Measurements from ENCODE around the gene TFAP2A. TPM values are rescaled to one million over a fixed set of nuclear protein-coding genes. Genes with fewer than 3 reads are reported as not detected.
A peak's percentile ranks its signal among the peaks of the same experiment; 100 is the strongest.

The TFAP2A gene
- total RNA-seq, 2 experiments from 2014 or later, result 0.30 TPM; not detected in 1

- Mint-ChIP-seq H3K4me1 (ENCODE audit: low read depth) (peaks cover 7% of the 10 kb centered on the region), H3K9me3 (peaks cover 5% of the 10 kb centered on the region), H3K27ac (no peak overlapping the region), H3K36me3 (ENCODE audit: low read depth) (peaks cover 5% of the 10 kb centered on the region), H3K27me3 (ENCODE audit: low read depth) (peaks cover 64% of the 10 kb centered on the region), H3K4me3 (peak overlapping the region; percentile 64)
- DNase-seq, result no peak
- intact Hi-C loops (cut with micrococcal nuclease), result loop anchor here (5.0 kb wide), 1 partner anchor 1135 kb away; the partner anchor contains the start of gene TMEM170B
- CTCF ChIA-PET, result interaction anchor here (0.8 to 1.5 kb wide), 2 partner anchors 21 to 27 kb away, joined by 3 to 5 read pairs; no protein-coding TSS in a partner anchor
Observed at GRCh38 chr6:10402648-10403311, 12.1 kb downstream of the TFAP2A start.

- DNase-seq, result no peak
- intact Hi-C loops (cut with micrococcal nuclease), result loop anchor here (5.0 kb wide), 1 partner anchor 1136 kb away; the partner anchor contains the start of gene TMEM170B
- H3K27ac Mint-ChIP-seq, result no peak overlapping the region
- no peak overlapping the region for H3K4me3 Mint-ChIP-seq
- peaks cover 2% of the 10 kb centered on the region for H3K9me3 Mint-ChIP-seq
- H3K4me1 Mint-ChIP-seq (ENCODE audit: low read depth), result peaks cover 7% of the 10 kb centered on the region
- CTCF ChIA-PET, result interaction anchor here (0.8 to 1.5 kb wide), 2 partner anchors 20 to 28 kb away, joined by 3 to 5 read pairs; no protein-coding TSS in a partner anchor
- H3K27me3 Mint-ChIP-seq (ENCODE audit: low read depth), result peaks cover 61% of the 10 kb centered on the region
- peaks cover 5% of the 10 kb centered on the region for H3K36me3 Mint-ChIP-seq (ENCODE audit: low read depth)
Observed at GRCh38 chr6:10401632-10402223, 13.1 kb downstream of the TFAP2A start.

GRCh38 chr6:10401004-10401536 is 13.8 kb downstream of the TFAP2A start:
- Mint-ChIP-seq H3K4me3 (no peak overlapping the region), H3K27me3 (ENCODE audit: low read depth) (peaks cover 59% of the 10 kb centered on the region), H3K9me3 (no peaks in the 10 kb centered on the region), H3K4me1 (ENCODE audit: low read depth) (peaks cover 7% of the 10 kb centered on the region), H3K36me3 (ENCODE audit: low read depth) (peaks cover 5% of the 10 kb centered on the region), H3K27ac (no peak overlapping the region)
- CTCF ChIA-PET, result interaction anchor here (1.5 kb wide), 1 partner anchor 29 kb away, joined by 5 read pairs; no protein-coding TSS in a partner anchor
- no peak for DNase-seq
- intact Hi-C loops (cut with micrococcal nuclease), result loop anchor here (5.0 kb wide), 1 partner anchor 1136 kb away; the partner anchor contains the start of gene TMEM170B

- Mint-ChIP-seq H3K9me3 (no peaks in the 10 kb centered on the region), H3K27me3 (ENCODE audit: low read depth) (peaks cover 59% of the 10 kb centered on the region), H3K4me3 (no peak overlapping the region), H3K4me1 (ENCODE audit: low read depth) (peaks cover 7% of the 10 kb centered on the region), H3K36me3 (ENCODE audit: low read depth) (peaks cover 5% of the 10 kb centered on the region), H3K27ac (no peak overlapping the region)
- intact Hi-C loops (cut with micrococcal nuclease), result loop anchor here (5.0 kb wide), 1 partner anchor 1137 kb away; the partner anchor contains the start of gene TMEM170B
- CTCF ChIA-PET, result interaction anchor here (2.1 kb wide), 1 partner anchor 14 kb away, joined by 4 read pairs; no protein-coding TSS in a partner anchor
- no peak for DNase-seq
Observed at GRCh38 chr6:10400330-10400729, 14.5 kb downstream of the TFAP2A start.

GRCh38 chr6:10399451-10399850 is 15.4 kb downstream of the TFAP2A start:
- Mint-ChIP-seq H3K4me3 (no peak overlapping the region), H3K27ac (no peak overlapping the region), H3K9me3 (no peaks in the 10 kb centered on the region), H3K4me1 (ENCODE audit: low read depth) (peaks cover 6% of the 10 kb centered on the region), H3K27me3 (ENCODE audit: low read depth) (peaks cover 62% of the 10 kb centered on the region), H3K36me3 (ENCODE audit: low read depth) (peaks cover 6% of the 10 kb centered on the region)
- CTCF ChIA-PET, result interaction anchor here (2.1 kb wide), 1 partner anchor 15 kb away, joined by 4 read pairs; no protein-coding TSS in a partner anchor
- DNase-seq, result no peak
- intact Hi-C loops (cut with micrococcal nuclease), result no loop called here

GRCh38 chr6:10398446-10399218 is 16.2 kb downstream of the TFAP2A start:
- Mint-ChIP-seq H3K9me3 (peaks cover 1% of the 10 kb centered on the region), H3K4me3 (no peak overlapping the region), H3K27me3 (ENCODE audit: low read depth) (peaks cover 67% of the 10 kb centered on the region), H3K27ac (no peak overlapping the region), H3K4me1 (ENCODE audit: low read depth) (peaks cover 5% of the 10 kb centered on the region), H3K36me3 (ENCODE audit: low read depth) (peaks cover 6% of the 10 kb centered on the region)
- CTCF ChIA-PET, result interaction anchor here (2.1 kb wide), 1 partner anchor 16 kb away, joined by 4 read pairs; no protein-coding TSS in a partner anchor
- intact Hi-C loops (cut with micrococcal nuclease), result no loop called here
- DNase-seq, result no peak

GRCh38 chr6:10397756-10398445 is 17.0 kb downstream of the TFAP2A start:
- peaks cover 1% of the 10 kb centered on the region for H3K9me3 Mint-ChIP-seq
- CTCF ChIA-PET, result no interaction called here
- H3K27me3 Mint-ChIP-seq (ENCODE audit: low read depth), result peaks cover 71% of the 10 kb centered on the region
- intact Hi-C loops (cut with micrococcal nuclease), result no loop called here
- no peaks in the 10 kb centered on the region for H3K4me1 Mint-ChIP-seq (ENCODE audit: low read depth)
- no peak overlapping the region for H3K27ac Mint-ChIP-seq
- peaks cover 6% of the 10 kb centered on the region for H3K36me3 Mint-ChIP-seq (ENCODE audit: low read depth)
- no peak overlapping the region for H3K4me3 Mint-ChIP-seq
- DNase-seq, result no peak

GRCh38 chr6:10396785-10397184 is 18.1 kb downstream of the TFAP2A start:
- no peak for DNase-seq
- intact Hi-C loops (cut with micrococcal nuclease), result no loop called here
- Mint-ChIP-seq H3K9me3 (peaks cover 3% of the 10 kb centered on the region), H3K4me1 (ENCODE audit: low read depth) (no peaks in the 10 kb centered on the region), H3K27ac (no peak overlapping the region), H3K4me3 (no peak overlapping the region), H3K36me3 (ENCODE audit: low read depth) (peaks cover 6% of the 10 kb centered on the region), H3K27me3 (ENCODE audit: low read depth) (peaks cover 75% of the 10 kb centered on the region)
- CTCF ChIA-PET, result interaction anchor here (0.6 kb wide), 1 partner anchor 1125 kb away, joined by 5 read pairs; no protein-coding TSS in a partner anchor

GRCh38 chr6:10395704-10396546 is 18.9 kb downstream of the TFAP2A start:
- H3K27ac Mint-ChIP-seq, result no peak overlapping the region
- peaks cover 7% of the 10 kb centered on the region for H3K36me3 Mint-ChIP-seq (ENCODE audit: low read depth)
- peaks cover 78% of the 10 kb centered on the region for H3K27me3 Mint-ChIP-seq (ENCODE audit: low read depth)
- intact Hi-C loops (cut with micrococcal nuclease), result no loop called here
- no peak for DNase-seq
- H3K4me3 Mint-ChIP-seq, result no peak overlapping the region
- CTCF ChIA-PET, result no interaction called here
- no peaks in the 10 kb centered on the region for H3K4me1 Mint-ChIP-seq (ENCODE audit: low read depth)
- peaks cover 3% of the 10 kb centered on the region for H3K9me3 Mint-ChIP-seq

GRCh38 chr6:10395171-10395703 is 19.6 kb downstream of the TFAP2A start:
- H3K9me3 Mint-ChIP-seq, result peaks cover 5% of the 10 kb centered on the region
- CTCF ChIA-PET, result no interaction called here
- no peaks in the 10 kb centered on the region for H3K4me1 Mint-ChIP-seq (ENCODE audit: low read depth)
- peaks cover 6% of the 10 kb centered on the region for H3K36me3 Mint-ChIP-seq (ENCODE audit: low read depth)
- intact Hi-C loops (cut with micrococcal nuclease), result no loop called here
- no peak overlapping the region for H3K27ac Mint-ChIP-seq
- DNase-seq, result no peak
- H3K27me3 Mint-ChIP-seq (ENCODE audit: low read depth), result peaks cover 77% of the 10 kb centered on the region
- no peak overlapping the region for H3K4me3 Mint-ChIP-seq
